PFSK-1 (cell line): ENCODE results near the gene SLC7A11.

Experiments used
- FOXP2 ChIP-seq: optimal IDR thresholded peaks from 2 replicates; pipeline ENCODE3; 2011; ENCODE audit warnings: borderline replicate concordance, control low read depth, inconsistent platforms; ENCODE audit not compliant: insufficient read depth; ENCODE audit errors: extremely low read length, extremely low read depth
- POLR2AphosphoS5 ChIP-seq: IDR thresholded peaks from 2 replicates; pipeline ENCODE4 v1.6.1; 2012; ENCODE audit warnings: low read depth, mild to moderate bottlenecking, control low read depth, low read length, moderate library complexity
- REST ChIP-seq, 2 experiments: IDR thresholded peaks; 2 replicates each; pipeline versions ENCODE4 v1.6.1 to v1.8.0; 2011 to 2012; ENCODE audit warnings: low read depth in 2 of 2, low read length in 2 of 2, control low read depth in 1 of 2, inconsistent platforms in 1 of 2, mild to moderate bottlenecking in 1 of 2, moderate library complexity in 1 of 2; ENCODE audit not compliant: insufficient read depth in 1 of 2
- SIN3A ChIP-seq: IDR thresholded peaks from 2 replicates; pipeline ENCODE4 v1.6.1; 2012; ENCODE audit warnings: mild to moderate bottlenecking, low read length, moderate library complexity, borderline replicate concordance; ENCODE audit not compliant: insufficient read depth
- TAF1 ChIP-seq: IDR thresholded peaks from 2 replicates; pipeline ENCODE4 v1.6.1; 2012; ENCODE audit warnings: low read length, control low read depth, borderline replicate concordance; ENCODE audit not compliant: insufficient read depth

Gene SLC7A11

DNA sequence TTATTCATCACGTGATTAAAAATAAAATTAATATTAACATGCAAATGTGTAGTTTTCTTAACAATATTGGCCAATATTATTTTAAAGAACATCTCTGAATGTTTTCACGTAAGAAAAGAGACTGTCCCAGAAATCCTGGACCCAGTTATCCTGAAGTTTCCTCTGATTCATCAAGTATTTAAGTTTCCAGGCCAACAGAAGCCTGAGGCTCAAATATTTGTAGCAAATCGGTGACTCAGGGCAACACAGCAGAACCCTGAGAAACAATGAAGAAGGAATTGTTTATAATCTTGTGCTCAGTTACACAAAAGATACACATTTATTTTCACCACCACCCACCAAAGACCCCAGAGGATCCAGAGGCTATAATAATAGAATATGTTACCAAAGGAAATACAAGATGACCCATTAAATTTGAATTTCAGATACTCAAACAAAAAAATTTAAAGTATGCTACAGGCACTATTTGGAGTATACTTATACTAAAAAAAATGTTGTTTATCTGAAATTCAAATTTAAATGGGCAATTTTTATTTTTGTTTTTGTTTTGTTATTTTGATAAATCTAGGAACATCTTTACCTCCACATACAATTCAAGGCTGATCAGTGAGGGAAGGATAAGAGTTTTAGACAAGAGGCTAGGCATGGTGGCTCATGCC, 33.9 kb upstream of the SLC7A11 start:
- TF ChIP-seq REST (IDR thresholded peaks at IDR 0.05; ENCODE audit: insufficient read depth in 1 of 2, low read depth in 2 of 2, low read length in 2 of 2) (no peak), TAF1 (no peak), POLR2AphosphoS5 (no peak), FOXP2 (no peak), SIN3A (no peak)

DNA sequence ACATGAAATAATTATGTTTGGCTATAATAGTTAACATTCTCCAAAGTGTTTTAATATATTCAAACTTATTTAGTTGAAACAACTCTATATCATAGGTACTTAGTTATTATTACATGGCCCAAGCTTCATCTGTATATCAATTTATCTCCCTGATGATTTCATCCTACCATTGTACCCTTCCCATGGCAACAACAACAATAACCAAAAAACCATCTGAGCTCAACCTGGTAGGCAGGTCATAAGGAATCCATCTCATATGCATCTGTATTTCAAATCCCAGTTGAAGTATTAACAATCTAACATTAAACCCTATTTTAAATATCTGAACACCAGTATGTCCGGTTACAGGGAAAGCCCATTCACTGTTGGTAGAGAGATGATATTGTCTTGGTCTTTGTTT, 33.1 kb upstream of the SLC7A11 start:
- TF ChIP-seq FOXP2, result no peak
- no peak for TF ChIP-seq POLR2AphosphoS5
- TF ChIP-seq REST (IDR thresholded peaks at IDR 0.05; ENCODE audit: insufficient read depth in 1 of 2, low read depth in 2 of 2, low read length in 2 of 2), result no peak
- no peak for TF ChIP-seq TAF1
- no peak for TF ChIP-seq SIN3A

DNA sequence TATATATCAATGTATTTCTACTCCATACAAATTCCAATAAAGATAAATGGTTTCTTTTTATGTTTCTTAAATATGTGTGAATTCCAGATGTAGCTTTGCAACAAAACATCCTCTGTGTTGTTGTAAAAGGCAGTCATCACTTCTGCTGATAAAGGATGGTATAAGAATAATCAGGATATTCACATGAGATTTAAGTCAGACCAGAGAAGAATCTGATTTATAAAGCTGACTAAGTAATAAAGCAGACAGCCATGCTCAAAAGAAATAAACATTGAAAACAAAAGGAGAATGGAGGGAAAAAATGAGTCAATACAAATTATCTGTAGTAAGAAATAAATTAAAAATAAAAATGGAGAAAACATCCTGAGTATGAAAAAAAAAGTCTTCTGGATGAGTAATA, 27.0 kb upstream of the SLC7A11 start:
- TF ChIP-seq FOXP2, result no peak
- TF ChIP-seq SIN3A, result no peak
- no peak for TF ChIP-seq TAF1
- TF ChIP-seq REST (IDR thresholded peaks at IDR 0.05; ENCODE audit: insufficient read depth in 1 of 2, low read depth in 2 of 2, low read length in 2 of 2), result no peak
- TF ChIP-seq POLR2AphosphoS5, result no peak

DNA sequence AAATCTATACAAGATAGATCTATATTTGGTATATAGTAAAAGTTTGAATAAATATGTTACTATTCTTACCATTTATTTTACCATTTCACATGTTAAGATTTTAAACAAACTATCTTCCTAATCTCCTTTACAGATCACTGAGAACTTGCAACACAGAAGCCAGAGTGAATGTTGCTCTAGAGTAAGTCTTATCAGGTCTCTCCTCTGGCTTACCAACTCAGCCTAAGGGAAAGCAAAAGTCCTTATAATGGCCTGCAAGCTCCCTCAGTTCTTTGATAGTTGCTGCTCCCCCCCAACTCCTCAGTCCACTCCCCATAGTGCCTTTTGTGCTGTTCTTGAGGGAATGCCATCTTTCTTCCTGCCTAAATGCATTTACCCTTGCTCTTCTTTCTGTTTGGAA, 25.7 kb upstream of the SLC7A11 start:
- no peak for TF ChIP-seq SIN3A
- no peak for TF ChIP-seq REST (IDR thresholded peaks at IDR 0.05; ENCODE audit: insufficient read depth in 1 of 2, low read depth in 2 of 2, low read length in 2 of 2)
- TF ChIP-seq TAF1, result no peak
- no peak for TF ChIP-seq FOXP2
- TF ChIP-seq POLR2AphosphoS5, result no peak

GRCh38 chr4:138266948-138267347, 24.8 kb upstream of the SLC7A11 start:
- TF ChIP-seq POLR2AphosphoS5 (no peak), TAF1 (no peak), REST (IDR thresholded peaks at IDR 0.05; ENCODE audit: insufficient read depth in 1 of 2, low read depth in 2 of 2, low read length in 2 of 2) (no peak), FOXP2 (no peak), SIN3A (no peak)
